ENCODE results near the gene ZNF280B. TPM values are rescaled to one million over a fixed set of nuclear protein-coding genes. Genes with fewer than 3 reads are reported as not detected.

ZNF280B gene
- total RNA-seq, 1 experiment from 2014 or later, result 0.10 TPM

- Histone ChIP-seq H3K4me3 (ENCODE audit: low read depth in 2 of 2, low read length in 2 of 2) (no peak overlapping the region), H3K36me3 (ENCODE audit: control insufficient read depth, insufficient read depth, low read length) (no peaks in the 10 kb centered on the region), H3K27me3 (ENCODE audit: control insufficient read depth, insufficient read depth, low read length) (no peaks in the 10 kb centered on the region), H3K4me1 (ENCODE audit: control insufficient read depth, insufficient read depth, low read length) (no peaks in the 10 kb centered on the region), H3K9me3 (ENCODE audit: control insufficient read depth, insufficient read depth, low read depth, low read length) (no peaks in the 10 kb centered on the region), H3K27ac (ENCODE audit: low read length) (no peak overlapping the region)
- in situ Hi-C loops (cut with HindIII; ENCODE audit: low pct_unique_long_range_greater_than_20kb, low sequenced_read_pairs), result no loop called here
- CTCF ChIA-PET, result no interaction called here
- POLR2A ChIA-PET, result no interaction called here
- BruUV-seq (replicated peaks), result no TSS peak
- ATAC-seq, result no peak
- intact Hi-C loops (cut with micrococcal nuclease; ENCODE audit: unreplicated experiment), result no loop called here
- DNase-seq (ENCODE audit: low read depth, low spot score), result no peak
- TF ChIP-seq SIN3A (IDR thresholded peaks at IDR 0.05; ENCODE audit: borderline replicate concordance, insufficient read depth, low read depth, low read length) (no peak), REST (IDR thresholded peaks at IDR 0.05; ENCODE audit: insufficient read depth in 1 of 2, low read depth in 2 of 2, low read length in 1 of 2) (no peak), POLR2AphosphoS5 (IDR thresholded peaks at IDR 0.05; ENCODE audit: low read depth, low read length) (no peak), TCF7L2 (IDR thresholded peaks at IDR 0.05; ENCODE audit: low read depth, low read length) (no peak), CTCF (IDR thresholded peaks at IDR 0.05) (no peak)
These were observed 12.4 kb upstream of the ZNF280B start for GRCh38 chr22:22520667-22521602.

- no TSS peak for BruUV-seq (replicated peaks)
- no peaks in the 10 kb centered on the region for H3K4me1 ChIP-seq (ENCODE audit: control insufficient read depth, insufficient read depth, low read length)
- no peaks in the 10 kb centered on the region for H3K9me3 ChIP-seq (ENCODE audit: control insufficient read depth, insufficient read depth, low read depth, low read length)
- in situ Hi-C loops (cut with HindIII; ENCODE audit: low pct_unique_long_range_greater_than_20kb, low sequenced_read_pairs) (no loop called here), intact Hi-C loops (cut with micrococcal nuclease; ENCODE audit: unreplicated experiment) (no loop called here)
- H3K27ac ChIP-seq (ENCODE audit: low read length), result no peak within 1 kb of the TSS; the same call in 1 of the 2 replicates
- peak within 1 kb of the TSS; percentile 22 to 46; a peak in 3 of 4 replicates for H3K4me3 ChIP-seq (ENCODE audit: low read depth in 2 of 2, low read length in 2 of 2)
- POLR2A ChIA-PET, result no interaction called here
- no peaks in the 10 kb centered on the region for H3K36me3 ChIP-seq (ENCODE audit: control insufficient read depth, insufficient read depth, low read length)
- CTCF ChIA-PET, result interaction anchor here (0.6 to 0.9 kb wide), 2 partner anchors 16 to 39 kb away, joined by 3 to 4 read pairs; partner anchors contain the start of gene PRAME
- DNase-seq (ENCODE audit: low read depth, low spot score) (no peak), ATAC-seq (peak; percentile 84)
- no peaks in the 10 kb centered on the region; the same call in 1 of the 2 replicates for H3K27me3 ChIP-seq (ENCODE audit: control insufficient read depth, insufficient read depth, low read length)
- no peak for TF ChIP-seq TCF7L2 (IDR thresholded peaks at IDR 0.05; ENCODE audit: low read depth, low read length)
- TF ChIP-seq CTCF (IDR thresholded peaks at IDR 0.05), result no peak
- no peak for TF ChIP-seq POLR2AphosphoS5 (IDR thresholded peaks at IDR 0.05; ENCODE audit: low read depth, low read length)
- TF ChIP-seq REST (IDR thresholded peaks at IDR 0.05; ENCODE audit: insufficient read depth in 1 of 2, low read depth in 2 of 2, low read length in 1 of 2), result no peak
- TF ChIP-seq SIN3A (IDR thresholded peaks at IDR 0.05; ENCODE audit: borderline replicate concordance, insufficient read depth, low read depth, low read length), result no peak
These were observed 11.6 kb upstream of the ZNF280B start, which contains the start of gene ZNF280A for GRCh38 chr22:22520020-22520656. TSS of gene ZNF280A (minus strand) at chr22:22520270. CDS start at chr22:22515630, 4,640 bp downstream.

Measured in Panc1 (cell line).